ENCODE data around the gene IPO4. TPM values are rescaled to one million over a fixed set of nuclear protein-coding genes. Genes with fewer than 3 reads are reported as not detected.

IPO4 gene
- total and polyA plus RNA-seq, 9 of the 15 experiments (the other 6 are each of a cell fraction or from before 2014, with no cell fraction given): 7.3 to 122 (median 31.8) TPM

DNA sequence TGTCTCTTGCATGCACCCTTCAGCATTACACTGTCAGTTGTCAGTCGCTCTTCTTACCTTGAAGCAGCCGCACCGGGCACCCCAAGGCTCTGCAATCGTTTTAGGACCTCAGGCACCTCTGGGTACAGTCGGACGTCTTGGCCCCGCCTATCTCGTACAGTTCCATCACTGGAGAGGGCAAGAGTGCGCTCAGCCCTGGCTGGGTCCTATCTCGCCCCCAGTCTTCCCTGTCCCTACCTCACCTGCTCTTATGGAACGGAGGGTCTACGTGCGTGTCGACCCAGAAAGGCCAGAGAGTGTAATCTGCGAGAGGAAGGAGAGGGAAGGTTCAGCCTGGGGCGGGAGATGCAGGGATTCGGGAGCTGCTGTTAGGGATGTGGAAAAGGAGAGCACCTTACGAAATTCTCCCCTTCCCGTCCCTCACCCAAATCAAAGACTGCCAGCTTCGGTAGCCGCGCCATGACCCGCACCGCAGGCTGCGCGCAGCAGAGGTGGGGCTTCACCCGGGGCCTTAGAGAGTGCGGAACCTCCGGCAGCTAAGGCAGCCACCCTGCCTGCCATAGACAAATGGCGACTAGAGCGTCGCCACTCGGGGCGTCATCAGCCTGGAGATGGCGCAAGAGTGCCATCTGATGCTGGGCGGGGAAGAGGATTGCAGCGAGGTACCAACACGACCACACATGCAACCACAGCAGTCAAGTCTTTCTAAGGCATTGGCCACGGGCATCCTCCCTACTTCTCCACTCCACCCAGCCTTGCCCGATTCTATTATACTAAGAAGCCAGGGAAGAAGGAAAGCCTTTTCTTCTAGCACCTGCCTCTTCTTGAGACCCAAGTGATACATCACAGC lies 27.1 kb upstream of the IPO4 start, which contains the start of gene MDP1 (continued):
- TF ChIP-seq MIER1 (IDR thresholded peaks at IDR 0.05; ENCODE audit: low read depth): no peak
- no peak for TF ChIP-seq ZNF398 (CRISPR knock-in tag; IDR thresholded peaks at IDR 0.05)
- TF ChIP-seq GMEB1 (CRISPR knock-in tag; IDR thresholded peaks at IDR 0.05): no peak
- TF ChIP-seq ZNF24 (IDR thresholded peaks at IDR 0.05): no peak
- TF ChIP-seq ZNF778 (CRISPR knock-in tag; IDR thresholded peaks at IDR 0.05): no peak
- no peak for TF ChIP-seq ZC3H8 (IDR thresholded peaks at IDR 0.05)
- no peak for TF ChIP-seq CHAMP1 (IDR thresholded peaks at IDR 0.05)
- TF ChIP-seq CTBP1 (IDR thresholded peaks at IDR 0.05; ENCODE audit: borderline replicate concordance): peak; percentile 81; the same call in 1 of the 2 replicates
- TF ChIP-seq, protein P1, sequence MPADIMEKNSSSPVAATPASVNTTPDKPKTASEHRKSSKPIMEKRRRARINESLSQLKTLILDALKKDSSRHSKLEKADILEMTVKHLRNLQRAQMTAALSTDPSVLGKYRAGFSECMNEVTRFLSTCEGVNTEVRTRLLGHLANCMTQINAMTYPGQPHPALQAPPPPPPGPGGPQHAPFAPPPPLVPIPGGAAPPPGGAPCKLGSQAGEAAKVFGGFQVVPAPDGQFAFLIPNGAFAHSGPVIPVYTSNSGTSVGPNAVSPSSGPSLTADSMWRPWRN (IDR thresholded peaks at IDR 0.05; ENCODE audit: low read depth): no peak
- TF ChIP-seq CBX1 (IDR thresholded peaks at IDR 0.05; ENCODE audit: low read depth): 0 out of 2 replicates have a peak, but pooled peaks have one; percentile 41
- peak; percentile 64 for TF ChIP-seq E2F8 (IDR thresholded peaks at IDR 0.05; ENCODE audit: low read depth, partially characterized antibody)
- TF ChIP-seq PURB (CRISPR knock-in tag; IDR thresholded peaks at IDR 0.05; ENCODE audit: low read depth): no peak
- peak; percentile 84; the same call in 1 of the 2 replicates for TF ChIP-seq PHF8 (IDR thresholded peaks at IDR 0.05; ENCODE audit: borderline replicate concordance, low read length)
- no peak for TF ChIP-seq POLR2H (tag; IDR thresholded peaks at IDR 0.05; ENCODE audit: low read depth)
- TF ChIP-seq DLX4 (CRISPR knock-in tag; IDR thresholded peaks at IDR 0.05): no peak
